Tibial nerve (tissue), 4 donors: ENCODE measurements around the gene HMGXB4. TPM values are rescaled to one million over a fixed set of nuclear protein-coding genes. Genes with fewer than 3 reads are reported as not detected.

Experiments used
- DNase-seq, 2 donors: peaks; one replicate each; pipeline ENCODE4 v3.0.0-alpha.2; 2019; ENCODE audit warnings: low spot score in 2 of 2
- H3K27ac ChIP-seq, 4 donors: fragments of 200-600 bp; sonication (generic) in 3 of 4; one replicate each; pipeline ENCODE4 v1.5.1; 2017 to 2019; ENCODE audit warnings: mild to moderate bottlenecking in 1 of 4
- H3K27me3 ChIP-seq, 2 donors: fragments of 200-600 bp; sonication (generic) in 1 of 2; one replicate each; pipeline versions ENCODE4 v1.5.1 to v1.6.0; 2017 to 2019
- H3K36me3 ChIP-seq, 3 donors: fragments of 200-600 bp; sonication (generic); one replicate each; pipeline ENCODE4 v1.5.1; 2018 to 2019
- H3K4me1 ChIP-seq, 4 donors: fragments of 200-600 bp; sonication (generic) in 3 of 4; one replicate each; pipeline ENCODE4 v1.5.1; 2017 to 2019
- H3K4me3 ChIP-seq, 4 donors: fragments of 200-600 bp; sonication (generic) in 3 of 4; one replicate each; pipeline ENCODE4 v1.5.1; 2017 to 2019; ENCODE audit warnings: mild to moderate bottlenecking in 1 of 4, moderate library complexity in 1 of 4
- H3K9me3 ChIP-seq, 4 donors: fragments of 200-600 bp; sonication (generic) in 3 of 4; one replicate each; pipeline ENCODE4 v1.5.1; 2017 to 2019
- CTCF ChIP-seq, 5 experiments: fragments of 200-600 bp in 3 of 5; fragments of 450-650 bp in 2 of 5; sonication (generic) in 3 of 5; IDR thresholded peaks; one replicate each; pipeline ENCODE4 v1.5.1; 2016 to 2019; ENCODE audit warnings: antibody characterized with exemption in 5 of 5, mild to moderate bottlenecking in 3 of 5, moderate library complexity in 2 of 5
- EP300 ChIP-seq, 2 donors: sonication (generic); formaldehyde crosslinking; IDR thresholded peaks; one replicate each; pipeline ENCODE4 v1.6.1; 2017; ENCODE audit warnings: antibody characterized with exemption in 2 of 2, mild to moderate bottlenecking in 1 of 2
- POLR2A ChIP-seq, 2 donors: fragments of 450-650 bp; IDR thresholded peaks; one replicate each; pipeline ENCODE4 v1.6.1; 2017; ENCODE audit warnings: antibody characterized with exemption in 2 of 2, mild to moderate bottlenecking in 2 of 2, moderate library complexity in 2 of 2
- WGBS, 2 donors: methylation state at CpG; one replicate each; pipeline ENCODE4 v1.1.5; 2018; 5-methylcytosine and 5-hydroxymethylcytosine counted together
- total RNA-seq, 4 donors: library from RNA; depleted of rRNA; stranded (reverse); fragments of >200 nt; gene quantifications; one replicate each; pipeline ENCODE4 v1.1.0, GENCODE V29; 2016

The HMGXB4 gene
- total RNA-seq, 4 donors from 2014 or later = 15.9 to 23.7 (median 18.0) TPM

GRCh38 chr22:35335468-35335867 lies 78.2 kb downstream of the HMGXB4 start:
- Histone ChIP-seq H3K27ac (no peak overlapping the region), H3K4me1 (peaks cover 0 to 4% (median 1%) of the 10 kb centered on the region in 4 donors), H3K9me3 (no peaks in the 10 kb centered on the region), H3K4me3 (no peak overlapping the region), H3K36me3 (peaks cover 2 to 100% (median 26%) of the 10 kb centered on the region in 3 donors), H3K27me3 (no peaks in the 10 kb centered on the region)
- no peak for TF ChIP-seq CTCF (IDR thresholded peaks at IDR 0.05)
- no peak for TF ChIP-seq EP300 (IDR thresholded peaks at IDR 0.05)
- DNase-seq = no peak
- 67 to 81% methylated on average over 5 to 6 of the region's 7 CpGs for WGBS, 2 donors

GRCh38 chr22:35335936-35336781 lies 78.9 kb downstream of the HMGXB4 start:
- TF ChIP-seq POLR2A (IDR thresholded peaks at IDR 0.05) = no peak
- H3K4me1 ChIP-seq = no peaks in the 10 kb centered on the region
- no peak overlapping the region for H3K4me3 ChIP-seq
- H3K27ac ChIP-seq = no peak overlapping the region
- no peaks in the 10 kb centered on the region for H3K9me3 ChIP-seq
- H3K27me3 ChIP-seq = no peaks in the 10 kb centered on the region
- H3K36me3 ChIP-seq = peaks cover 2 to 100% (median 26%) of the 10 kb centered on the region in 3 donors
- DNase-seq = no peak
- WGBS, 2 donors = 91 to 97% methylated on average over 12 of the region's 12 CpGs

DNA sequence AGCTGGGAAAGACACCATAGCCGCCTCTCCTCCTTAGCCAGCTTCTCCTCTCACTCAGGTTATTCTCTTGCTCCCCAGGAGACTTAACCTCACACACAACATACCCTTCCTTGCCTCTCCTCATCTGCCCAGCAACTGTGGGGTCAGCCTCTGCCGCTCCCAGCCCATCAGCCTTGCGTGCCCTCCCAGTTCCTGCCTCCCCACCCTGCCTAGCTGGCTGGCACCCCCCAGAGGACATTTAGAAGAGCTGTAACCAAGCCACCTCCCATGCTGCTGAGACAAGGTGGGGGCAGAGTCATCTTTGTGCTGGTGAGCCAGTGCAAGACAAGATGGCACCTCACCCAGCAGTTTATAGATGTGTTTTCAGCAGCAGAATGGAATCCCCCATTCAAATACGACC lies 80.6 kb downstream of the HMGXB4 start:
- Histone ChIP-seq H3K36me3 (peaks cover 2 to 100% (median 23%) of the 10 kb centered on the region in 3 donors), H3K4me3 (no peak overlapping the region), H3K9me3 (no peaks in the 10 kb centered on the region), H3K4me1 (no peaks in the 10 kb centered on the region), H3K27ac (no peak overlapping the region), H3K27me3 (no peaks in the 10 kb centered on the region)
- 80 to 84% methylated on average over 4 of the region's 4 CpGs for WGBS, 2 donors
- DNase-seq = no peak
- TF ChIP-seq EP300 (IDR thresholded peaks at IDR 0.05) (no peak), CTCF (IDR thresholded peaks at IDR 0.05) (no peak), POLR2A (IDR thresholded peaks at IDR 0.05) (no peak)

DNA sequence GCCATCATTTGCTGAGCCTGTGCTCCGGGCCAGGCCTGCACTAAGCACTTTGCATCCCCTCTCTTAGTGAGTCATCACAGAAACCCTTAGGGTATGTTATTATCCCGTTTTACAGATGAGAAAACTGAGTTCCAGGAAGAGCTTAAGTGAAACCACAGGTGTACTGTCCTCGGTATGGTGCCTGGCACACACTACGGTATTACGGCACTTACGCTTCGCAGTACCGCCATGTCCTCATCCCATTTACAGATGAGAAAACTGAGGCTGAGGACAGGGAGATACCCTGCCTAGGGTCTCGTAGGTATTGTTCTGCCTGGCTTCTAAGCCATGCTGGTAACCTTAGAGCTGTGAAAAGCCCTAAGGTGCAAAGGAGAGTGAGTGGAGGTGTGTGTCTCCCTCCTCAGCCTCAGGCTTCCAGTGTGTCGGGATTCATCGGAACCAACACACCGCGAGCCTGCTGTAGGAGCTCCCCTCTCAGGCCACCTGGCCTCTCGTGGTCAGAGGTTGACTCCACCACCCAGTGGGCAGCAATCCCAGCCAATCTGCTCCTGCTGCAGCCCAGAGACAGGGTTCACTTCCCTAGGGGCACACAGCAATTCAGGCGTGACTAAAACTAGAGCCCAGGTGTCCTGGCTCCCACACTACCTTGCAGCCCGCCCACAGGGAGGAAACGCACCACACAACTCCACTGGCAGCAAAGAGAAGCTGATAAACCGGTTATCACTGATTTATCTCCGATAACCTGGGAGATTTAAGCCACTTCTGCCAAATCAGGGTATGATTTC lies 84.0 kb downstream of the HMGXB4 start:
- no peak for DNase-seq
- Histone ChIP-seq H3K27me3 (no peaks in the 10 kb centered on the region), H3K36me3 (peaks cover 2 to 99% (median 9%) of the 10 kb centered on the region in 3 donors), H3K4me3 (no peak overlapping the region), H3K27ac (no peak overlapping the region), H3K9me3 (no peaks in the 10 kb centered on the region), H3K4me1 (no peaks in the 10 kb centered on the region)
- WGBS, 2 donors = 91% methylated on average over 18 to 19 of the region's 19 CpGs
- TF ChIP-seq POLR2A (IDR thresholded peaks at IDR 0.05) = no peak

- DNase-seq = no peak
- Histone ChIP-seq H3K36me3 (peaks cover 2 to 99% (median 4%) of the 10 kb centered on the region in 3 donors), H3K4me1 (no peaks in the 10 kb centered on the region), H3K9me3 (no peaks in the 10 kb centered on the region), H3K27me3 (no peaks in the 10 kb centered on the region), H3K27ac (no peak overlapping the region), H3K4me3 (no peak overlapping the region)
- no peak for TF ChIP-seq EP300 (IDR thresholded peaks at IDR 0.05)
- no peak for TF ChIP-seq POLR2A (IDR thresholded peaks at IDR 0.05)
- no peak for TF ChIP-seq CTCF (IDR thresholded peaks at IDR 0.05)
- WGBS, 2 donors = 94 to 100% methylated on average over 4 of the region's 4 CpGs
Measured at GRCh38 chr22:35342390-35342789, 85.1 kb downstream of the HMGXB4 start.
